GM21515 (cell line): ENCODE measurements around the gene RGS9.
A peak's percentile ranks its signal among the peaks of the same experiment; 100 is the strongest.
"Not testable (repeated sequence)": the region's sequence is repeated elsewhere in the genome, so short reads cannot be mapped to it uniquely, and the experiment has no call there.

ENCODE experiments used
- ATAC-seq: cut with Tn5 transposase; IDR thresholded peaks from one replicate; pipeline ENCODE4 v1.9.1; 2021; ENCODE audit not compliant: unreplicated experiment

The RGS9 gene

GRCh38 chr17:65109990-65110680, 27.0 kb upstream of the RGS9 start:
- ATAC-seq = no peak

DNA sequence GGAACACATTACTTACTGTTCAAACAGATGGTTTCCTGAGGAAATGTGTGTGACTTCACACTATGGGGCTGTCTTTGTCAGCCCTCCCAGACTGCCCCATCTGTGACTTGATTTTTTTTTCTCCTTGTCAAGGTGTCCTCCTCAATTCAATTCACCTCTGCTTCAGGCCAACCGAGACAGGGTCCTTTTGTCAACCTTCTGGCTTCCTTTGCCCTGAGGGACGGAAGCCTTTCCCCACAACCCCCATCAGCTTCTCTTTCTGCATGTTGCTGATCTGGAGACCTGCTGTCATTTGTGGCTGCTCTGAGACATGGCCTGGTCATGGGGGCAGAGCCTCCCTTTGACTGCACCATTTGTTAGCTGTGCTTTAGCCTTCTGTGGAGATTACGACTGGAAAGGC, 21.3 kb upstream of the RGS9 start:
- ATAC-seq = no peak

DNA sequence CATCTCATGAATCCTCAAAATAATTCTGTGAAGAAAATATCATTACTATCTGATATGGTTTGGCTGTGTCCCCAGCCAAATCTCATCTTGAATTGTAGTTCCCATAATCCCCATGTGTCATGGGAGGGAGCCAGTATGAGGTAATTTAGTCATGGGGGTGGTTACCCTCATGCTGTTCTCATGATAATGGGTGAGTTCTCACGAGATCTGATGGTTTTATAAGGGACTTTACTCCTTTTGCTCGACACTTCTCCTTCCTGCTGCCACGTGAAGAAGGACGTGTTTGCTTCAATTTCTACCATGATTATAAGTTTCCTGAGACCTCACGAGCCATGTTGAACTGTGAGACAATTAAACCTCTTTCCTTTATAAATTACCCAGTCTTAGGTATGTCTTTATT, 20.7 kb upstream of the RGS9 start:
- ATAC-seq = not testable (repeated sequence)

GRCh38 chr17:65117384-65118035, 19.7 kb upstream of the RGS9 start:
- no peak for ATAC-seq

- ATAC-seq = no peak
Measured at GRCh38 chr17:65121368-65121767, 15.8 kb upstream of the RGS9 start.

GRCh38 chr17:65121916-65122806, 15.0 kb upstream of the RGS9 start:
- ATAC-seq = no peak

- peak; percentile 76 for ATAC-seq
Measured at GRCh38 chr17:65122836-65123756, 14.1 kb upstream of the RGS9 start.

DNA sequence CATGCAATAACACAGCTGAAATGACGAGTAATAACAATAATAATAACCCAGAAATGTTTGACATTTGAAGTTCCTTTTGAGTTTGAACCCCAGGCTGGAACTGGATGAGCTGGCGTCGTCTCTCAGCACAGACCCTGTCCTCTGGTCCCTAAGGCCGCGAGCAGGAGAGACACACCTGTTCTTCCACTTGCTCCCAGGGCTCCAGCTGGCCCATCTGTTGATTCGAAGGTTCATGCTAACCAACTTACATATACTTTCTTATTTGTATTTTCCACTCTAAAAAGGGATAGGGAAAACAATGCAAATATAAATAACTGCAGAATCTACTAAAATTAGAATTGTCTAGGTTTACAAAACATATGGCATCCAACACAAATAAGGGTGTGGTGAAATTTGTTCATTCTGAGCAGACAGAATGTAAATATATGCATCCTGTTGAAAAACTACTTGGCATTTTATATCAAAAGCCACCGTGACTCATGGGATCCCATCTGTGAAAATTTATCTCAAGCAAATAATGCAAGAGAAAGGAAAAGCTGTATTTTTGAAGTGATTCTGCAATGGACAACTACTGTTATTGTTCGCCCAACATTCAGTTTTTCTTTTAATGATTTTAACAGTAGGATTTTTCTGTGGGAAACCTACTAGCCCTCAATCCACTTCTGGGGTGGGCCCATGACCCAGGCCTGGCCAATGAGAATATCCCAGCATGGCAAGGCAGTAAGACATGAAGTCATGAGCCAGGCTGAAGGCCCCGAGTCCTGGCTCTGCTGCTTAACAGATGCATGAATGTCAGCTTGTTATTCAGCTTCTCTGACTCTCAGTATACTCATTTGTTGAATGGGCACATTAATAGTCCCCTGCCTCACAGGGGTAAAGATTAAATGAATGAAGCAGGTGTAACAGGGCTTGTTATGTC, 13.2 kb upstream of the RGS9 start:
- ATAC-seq = no peak

DNA sequence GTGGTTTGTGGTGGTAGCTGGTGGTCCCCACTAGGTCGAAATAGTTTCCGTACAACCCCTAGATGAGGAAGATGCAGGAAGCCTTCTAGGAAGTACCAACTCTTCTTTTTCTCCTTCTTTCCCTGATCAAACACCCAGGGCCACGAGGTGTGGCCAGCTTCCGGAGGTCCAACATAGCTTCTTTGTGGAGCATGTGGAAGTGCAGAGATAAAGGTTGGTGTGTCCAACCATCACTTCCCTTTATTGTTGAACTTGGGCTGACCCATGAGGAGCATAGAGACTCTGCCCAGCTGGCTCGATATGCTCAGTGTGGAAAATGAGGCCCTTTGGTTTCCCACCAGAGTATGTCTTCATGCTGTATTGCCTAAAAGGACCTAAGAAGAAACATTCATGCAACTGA, 6.3 kb upstream of the RGS9 start:
- no peak for ATAC-seq

GRCh38 chr17:65131240-65131639, 5.9 kb upstream of the RGS9 start:
- no peak for ATAC-seq

DNA sequence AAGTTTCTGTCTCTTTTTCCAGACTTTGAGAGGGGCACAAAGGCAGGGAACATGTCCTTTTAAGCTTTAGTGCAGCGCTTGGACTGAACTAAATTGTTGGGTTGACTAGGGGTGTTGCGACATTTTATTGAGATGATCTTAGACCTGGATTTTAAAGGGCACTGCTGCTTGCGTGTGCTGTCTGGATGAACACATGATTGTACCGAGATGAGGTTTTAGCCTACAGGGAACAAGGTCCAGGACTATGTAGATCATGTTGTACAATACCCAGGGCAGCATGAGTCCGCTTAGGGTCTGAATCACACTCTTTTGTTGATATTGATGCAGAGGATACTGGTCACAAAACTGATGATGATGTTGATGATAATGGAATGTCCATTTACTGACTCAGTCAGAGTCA, 5.2 kb upstream of the RGS9 start:
- no peak for ATAC-seq

- ATAC-seq = no peak
Measured at GRCh38 chr17:65134035-65134434, 3.1 kb upstream of the RGS9 start.

DNA sequence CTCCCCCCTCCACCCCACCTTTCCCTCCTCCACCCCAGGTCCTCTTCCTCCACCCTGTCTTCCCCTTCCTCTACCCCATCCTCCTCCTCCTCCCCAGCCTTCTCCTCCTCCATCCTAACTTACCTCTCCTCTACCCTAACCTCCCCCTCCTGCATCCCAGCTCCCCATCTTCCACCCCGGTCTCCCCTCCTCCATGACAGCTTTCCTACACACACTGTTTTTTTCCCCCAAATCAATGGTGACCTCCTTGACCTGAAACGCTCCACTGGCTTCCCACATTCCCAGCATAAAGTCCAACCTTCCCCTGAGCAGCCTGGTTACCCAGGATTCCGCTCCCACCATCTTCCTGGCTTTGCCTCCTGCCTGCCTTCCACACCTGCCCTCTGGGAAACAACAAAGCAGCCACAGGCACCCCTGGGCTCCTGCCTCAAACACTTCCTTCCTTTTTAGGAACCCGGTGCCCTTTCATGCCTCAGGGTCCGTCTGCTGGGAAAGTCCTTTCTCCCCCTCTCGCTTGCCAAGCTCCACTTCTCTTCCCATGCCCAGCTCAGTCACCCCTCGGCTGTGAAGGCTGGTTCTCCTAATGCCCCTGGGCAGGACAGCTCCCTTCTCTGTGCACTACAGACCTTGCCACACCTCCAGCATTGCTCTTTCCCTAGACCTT, 2.1 kb downstream of the RGS9 start:
- ATAC-seq = no peak

DNA sequence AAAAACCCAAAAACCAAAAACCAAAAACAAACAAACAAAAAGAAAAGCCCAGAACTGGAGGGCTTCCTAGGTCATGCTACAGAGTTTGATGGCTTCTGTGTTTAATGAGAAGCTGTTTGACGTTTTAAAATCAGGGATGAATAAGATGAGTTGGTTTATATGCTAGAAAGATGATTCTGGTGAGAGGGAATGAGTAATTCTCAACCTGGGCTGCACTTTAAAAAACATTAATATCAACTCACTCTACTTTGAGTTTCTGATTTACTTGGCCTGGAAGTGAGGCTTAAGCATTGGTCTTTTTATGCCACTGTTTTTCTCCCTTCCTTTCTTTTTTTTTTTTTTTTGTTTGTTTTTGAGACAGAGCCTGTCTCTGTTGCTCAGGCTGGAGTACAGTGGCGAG, 5.1 kb downstream of the RGS9 start:
- no peak for ATAC-seq

GRCh38 chr17:65143889-65144604, 6.9 kb downstream of the RGS9 start:
- ATAC-seq = no peak

DNA sequence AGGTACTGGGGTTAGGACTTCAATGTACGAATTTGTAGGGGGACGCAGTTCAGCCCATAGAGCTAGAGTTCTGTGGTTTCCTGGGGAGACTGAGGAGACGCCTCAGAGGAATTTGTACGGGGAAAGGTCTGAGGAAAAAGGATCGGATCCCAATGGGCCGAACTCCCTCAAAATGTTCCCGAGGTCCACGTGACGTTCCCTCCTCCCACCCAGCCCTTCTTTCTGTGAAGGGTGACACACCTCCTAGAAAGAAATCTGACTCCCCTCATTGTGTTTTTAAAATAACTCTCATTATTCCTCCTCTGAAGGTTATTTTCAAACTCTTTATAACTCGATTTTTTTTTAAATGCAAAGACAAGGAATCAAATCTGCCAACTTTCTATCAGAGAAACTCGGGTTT, 8.6 kb downstream of the RGS9 start:
- no peak for ATAC-seq

- ATAC-seq = no peak
Measured at GRCh38 chr17:65147955-65148354, 10.8 kb downstream of the RGS9 start.

- peak; percentile 80 for ATAC-seq
Measured at GRCh38 chr17:65154770-65155589, 17.8 kb downstream of the RGS9 start.
